ENCODE data around the gene FCAMR. TPM values are rescaled to one million over a fixed set of nuclear protein-coding genes. Genes with fewer than 3 reads are reported as not detected.

FCAMR gene
- polyA plus RNA-seq, 1 donor (not counting 4 experiments of a cell fraction or from before 2014, with no cell fraction given): not detected

DNA sequence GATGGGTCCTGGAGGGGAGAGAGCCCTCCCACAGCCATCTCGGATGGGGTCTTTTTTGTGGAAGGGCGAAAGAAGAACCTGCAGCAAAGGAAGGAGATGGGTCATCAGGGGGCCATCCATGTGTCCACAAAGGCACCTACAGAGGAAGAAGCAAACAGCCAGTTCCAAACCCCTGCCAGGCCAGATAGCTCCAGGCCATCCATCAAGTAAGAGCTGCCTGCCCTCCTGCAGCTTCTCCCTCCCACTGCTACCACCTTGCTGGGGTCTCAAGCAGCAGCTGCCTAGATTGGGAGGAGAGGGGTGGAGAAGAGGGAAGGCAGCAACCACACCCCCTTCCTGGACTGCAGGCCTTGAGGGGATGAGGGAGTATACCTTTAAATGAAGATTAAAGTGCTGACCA is 4.5 kb downstream of the FCAMR start:
- TF ChIP-seq, protein P1, sequence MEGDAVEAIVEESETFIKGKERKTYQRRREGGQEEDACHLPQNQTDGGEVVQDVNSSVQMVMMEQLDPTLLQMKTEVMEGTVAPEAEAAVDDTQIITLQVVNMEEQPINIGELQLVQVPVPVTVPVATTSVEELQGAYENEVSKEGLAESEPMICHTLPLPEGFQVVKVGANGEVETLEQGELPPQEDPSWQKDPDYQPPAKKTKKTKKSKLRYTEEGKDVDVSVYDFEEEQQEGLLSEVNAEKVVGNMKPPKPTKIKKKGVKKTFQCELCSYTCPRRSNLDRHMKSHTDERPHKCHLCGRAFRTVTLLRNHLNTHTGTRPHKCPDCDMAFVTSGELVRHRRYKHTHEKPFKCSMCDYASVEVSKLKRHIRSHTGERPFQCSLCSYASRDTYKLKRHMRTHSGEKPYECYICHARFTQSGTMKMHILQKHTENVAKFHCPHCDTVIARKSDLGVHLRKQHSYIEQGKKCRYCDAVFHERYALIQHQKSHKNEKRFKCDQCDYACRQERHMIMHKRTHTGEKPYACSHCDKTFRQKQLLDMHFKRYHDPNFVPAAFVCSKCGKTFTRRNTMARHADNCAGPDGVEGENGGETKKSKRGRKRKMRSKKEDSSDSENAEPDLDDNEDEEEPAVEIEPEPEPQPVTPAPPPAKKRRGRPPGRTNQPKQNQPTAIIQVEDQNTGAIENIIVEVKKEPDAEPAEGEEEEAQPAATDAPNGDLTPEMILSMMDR (optimal IDR thresholded peaks at IDR 0.05 in 1 of 3, IDR thresholded peaks at IDR 0.05 in 1 of 3, conservative IDR thresholded peaks at IDR 0.05 in 1 of 3; ENCODE audit: extremely low read depth in 1 of 3, insufficient read depth in 2 of 3, low read length in 3 of 3): no peak
- TF ChIP-seq EZH2 (IDR thresholded peaks at IDR 0.05; ENCODE audit: low read length): no peak
- Histone ChIP-seq H3K9me1 (ENCODE audit: control insufficient read depth, extremely low read depth, insufficient read depth, low read length) (no peaks in the 10 kb centered on the region), H4K20me1 (ENCODE audit: control insufficient read depth, extremely low read depth, insufficient read depth, low read length) (no peaks in the 10 kb centered on the region), H3K27me3 (ENCODE audit: control insufficient read depth, extremely low read depth, insufficient read depth, low read length) (peaks cover 15% of the 10 kb centered on the region), H3K27ac (ENCODE audit: control insufficient read depth, insufficient read depth, low read length) (no peak overlapping the region), H3K36me3 (ENCODE audit: control insufficient read depth in 2 of 2, extremely low read depth in 1 of 2, insufficient read depth in 2 of 2, low read length in 2 of 2) (no peaks in the 10 kb centered on the region), H2AFZ (ENCODE audit: control insufficient read depth, low read length) (no peak overlapping the region), H3K9ac (ENCODE audit: control insufficient read depth, extremely low read depth, insufficient read depth, low read length) (no peak overlapping the region), H3K79me2 (ENCODE audit: control insufficient read depth, insufficient read depth, low read length) (no peaks in the 10 kb centered on the region), H3K4me3 (ENCODE audit: control insufficient read depth in 2 of 3, extremely low read depth in 1 of 3, insufficient read depth in 2 of 3, low read depth in 1 of 3, low read length in 3 of 3) (no peak overlapping the region), H3K4me2 (ENCODE audit: control insufficient read depth, extremely low read depth, insufficient read depth, low read depth, low read length) (no peak overlapping the region), H3K4me1 (ENCODE audit: control insufficient read depth, extremely low read depth, insufficient read depth, low read length) (peaks cover 9% of the 10 kb centered on the region), H3K9me3 (ENCODE audit: control insufficient read depth, low read depth, low read length) (no peaks in the 10 kb centered on the region)
- FAIRE-seq (no peak), DNase-seq (ENCODE audit: low read depth, low spot score) (no peak)
- dilution Hi-C loops (cut with MboI; ENCODE audit: extremely low pct_ligation_motif_present, low sequenced_read_pairs): no loop called here

DNA sequence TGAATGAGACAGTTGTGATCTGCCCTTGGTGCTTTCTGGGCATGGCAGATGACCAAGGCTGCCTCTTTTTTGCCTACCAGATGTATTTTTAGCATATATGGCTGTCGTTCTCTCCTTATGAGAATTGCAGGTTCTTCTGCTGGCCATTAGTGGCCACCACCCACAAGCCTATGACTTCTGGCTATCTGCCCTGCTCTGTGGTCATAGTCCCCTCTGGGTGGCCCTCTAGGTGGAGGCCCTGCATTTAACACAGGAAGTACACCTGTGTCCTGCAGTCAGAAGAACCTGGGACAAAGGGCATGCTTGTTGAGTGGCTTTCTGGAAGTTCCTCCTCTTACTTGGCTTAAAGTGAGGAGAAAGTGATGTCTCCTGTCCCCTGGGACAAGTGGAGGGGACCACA is 6.5 kb downstream of the FCAMR start:
- H4K20me1 ChIP-seq (ENCODE audit: control insufficient read depth, extremely low read depth, insufficient read depth, low read length): no peaks in the 10 kb centered on the region
- FAIRE-seq (no peak), DNase-seq (ENCODE audit: low read depth, low spot score) (no peak)
- no peak overlapping the region for H3K4me3 ChIP-seq (ENCODE audit: control insufficient read depth in 2 of 3, extremely low read depth in 1 of 3, insufficient read depth in 2 of 3, low read depth in 1 of 3, low read length in 3 of 3)
- no peak for TF ChIP-seq EZH2 (IDR thresholded peaks at IDR 0.05; ENCODE audit: low read length)
- TF ChIP-seq, protein P1 (optimal IDR thresholded peaks at IDR 0.05 in 1 of 3, IDR thresholded peaks at IDR 0.05 in 1 of 3, conservative IDR thresholded peaks at IDR 0.05 in 1 of 3; ENCODE audit: extremely low read depth in 1 of 3, insufficient read depth in 2 of 3, low read length in 3 of 3): no peak
- H3K4me1 ChIP-seq (ENCODE audit: control insufficient read depth, extremely low read depth, insufficient read depth, low read length): peaks cover 9% of the 10 kb centered on the region
- no peak overlapping the region for H3K4me2 ChIP-seq (ENCODE audit: control insufficient read depth, extremely low read depth, insufficient read depth, low read depth, low read length)
- no peaks in the 10 kb centered on the region for H3K36me3 ChIP-seq (ENCODE audit: control insufficient read depth in 2 of 2, extremely low read depth in 1 of 2, insufficient read depth in 2 of 2, low read length in 2 of 2)
- no peaks in the 10 kb centered on the region for H3K9me3 ChIP-seq (ENCODE audit: control insufficient read depth, low read depth, low read length)
- no peak overlapping the region for H2AFZ ChIP-seq (ENCODE audit: control insufficient read depth, low read length)
- H3K27ac ChIP-seq (ENCODE audit: control insufficient read depth, insufficient read depth, low read length): no peak overlapping the region
- no peak overlapping the region for H3K9ac ChIP-seq (ENCODE audit: control insufficient read depth, extremely low read depth, insufficient read depth, low read length)
- H3K79me2 ChIP-seq (ENCODE audit: control insufficient read depth, insufficient read depth, low read length): no peaks in the 10 kb centered on the region
- peaks cover 4% of the 10 kb centered on the region for H3K27me3 ChIP-seq (ENCODE audit: control insufficient read depth, extremely low read depth, insufficient read depth, low read length)
- dilution Hi-C loops (cut with MboI; ENCODE audit: extremely low pct_ligation_motif_present, low sequenced_read_pairs): no loop called here
- no peaks in the 10 kb centered on the region for H3K9me1 ChIP-seq (ENCODE audit: control insufficient read depth, extremely low read depth, insufficient read depth, low read length)

All from keratinocyte (primary cell).